SKM-1 treated with dmso at 0.1 percent for 144 hours (cell line): Measurements from ENCODE around the gene LTB.

Experiments
- DNase-seq: peaks from one replicate; lab custom pipeline; 2025; ENCODE audit not compliant: unreplicated experiment; lab: John Stamatoyannopoulos, UW

LTB gene

GRCh38 chr6:31576897-31577578 is 5.2 kb downstream of the LTB start:
- no peak for DNase-seq

DNA sequence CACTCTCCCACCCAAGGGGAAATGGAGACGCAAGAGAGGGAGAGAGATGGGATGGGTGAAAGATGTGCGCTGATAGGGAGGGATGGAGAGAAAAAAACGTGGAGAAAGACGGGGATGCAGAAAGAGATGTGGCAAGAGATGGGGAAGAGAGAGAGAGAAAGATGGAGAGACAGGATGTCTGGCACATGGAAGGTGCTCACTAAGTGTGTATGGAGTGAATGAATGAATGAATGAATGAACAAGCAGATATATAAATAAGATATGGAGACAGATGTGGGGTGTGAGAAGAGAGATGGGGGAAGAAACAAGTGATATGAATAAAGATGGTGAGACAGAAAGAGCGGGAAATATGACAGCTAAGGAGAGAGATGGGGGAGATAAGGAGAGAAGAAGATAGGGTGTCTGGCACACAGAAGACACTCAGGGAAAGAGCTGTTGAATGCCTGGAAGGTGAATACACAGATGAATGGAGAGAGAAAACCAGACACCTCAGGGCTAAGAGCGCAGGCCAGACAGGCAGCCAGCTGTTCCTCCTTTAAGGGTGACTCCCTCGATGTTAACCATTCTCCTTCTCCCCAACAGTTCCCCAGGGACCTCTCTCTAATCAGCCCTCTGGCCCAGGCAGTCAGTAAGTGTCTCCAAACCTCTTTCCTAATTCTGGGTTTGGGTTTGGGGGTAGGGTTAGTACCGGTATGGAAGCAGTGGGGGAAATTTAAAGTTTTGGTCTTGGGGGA is 6.1 kb downstream of the LTB start:
- DNase-seq, result no peak

- no peak for DNase-seq
Observed at GRCh38 chr6:31575335-31575901, 6.8 kb downstream of the LTB start, which contains the start of gene TNF. TNF (plus strand) TSS chr6:31575565; CDS start chr6:31575742, 177 bp downstream.

GRCh38 chr6:31574106-31575061 is 7.8 kb downstream of the LTB start:
- DNase-seq, result no peak

DNA sequence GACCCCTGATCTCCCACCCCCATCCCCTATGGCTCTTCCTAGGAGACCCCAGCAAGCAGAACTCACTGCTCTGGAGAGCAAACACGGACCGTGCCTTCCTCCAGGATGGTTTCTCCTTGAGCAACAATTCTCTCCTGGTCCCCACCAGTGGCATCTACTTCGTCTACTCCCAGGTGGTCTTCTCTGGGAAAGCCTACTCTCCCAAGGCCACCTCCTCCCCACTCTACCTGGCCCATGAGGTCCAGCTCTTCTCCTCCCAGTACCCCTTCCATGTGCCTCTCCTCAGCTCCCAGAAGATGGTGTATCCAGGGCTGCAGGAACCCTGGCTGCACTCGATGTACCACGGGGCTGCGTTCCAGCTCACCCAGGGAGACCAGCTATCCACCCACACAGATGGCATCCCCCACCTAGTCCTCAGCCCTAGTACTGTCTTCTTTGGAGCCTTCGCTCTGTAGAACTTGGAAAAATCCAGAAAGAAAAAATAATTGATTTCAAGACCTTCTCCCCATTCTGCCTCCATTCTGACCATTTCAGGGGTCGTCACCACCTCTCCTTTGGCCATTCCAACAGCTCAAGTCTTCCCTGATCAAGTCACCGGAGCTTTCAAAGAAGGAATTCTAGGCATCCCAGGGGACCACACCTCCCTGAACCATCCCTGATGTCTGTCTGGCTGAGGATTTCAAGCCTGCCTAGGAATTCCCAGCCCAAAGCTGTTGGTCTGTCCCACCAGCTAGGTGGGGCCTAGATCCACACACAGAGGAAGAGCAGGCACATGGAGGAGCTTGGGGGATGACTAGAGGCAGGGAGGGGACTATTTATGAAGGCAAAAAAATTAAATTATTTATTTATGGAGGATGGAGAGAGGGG is 8.8 kb downstream of the LTB start:
- DNase-seq, result no peak

DNA sequence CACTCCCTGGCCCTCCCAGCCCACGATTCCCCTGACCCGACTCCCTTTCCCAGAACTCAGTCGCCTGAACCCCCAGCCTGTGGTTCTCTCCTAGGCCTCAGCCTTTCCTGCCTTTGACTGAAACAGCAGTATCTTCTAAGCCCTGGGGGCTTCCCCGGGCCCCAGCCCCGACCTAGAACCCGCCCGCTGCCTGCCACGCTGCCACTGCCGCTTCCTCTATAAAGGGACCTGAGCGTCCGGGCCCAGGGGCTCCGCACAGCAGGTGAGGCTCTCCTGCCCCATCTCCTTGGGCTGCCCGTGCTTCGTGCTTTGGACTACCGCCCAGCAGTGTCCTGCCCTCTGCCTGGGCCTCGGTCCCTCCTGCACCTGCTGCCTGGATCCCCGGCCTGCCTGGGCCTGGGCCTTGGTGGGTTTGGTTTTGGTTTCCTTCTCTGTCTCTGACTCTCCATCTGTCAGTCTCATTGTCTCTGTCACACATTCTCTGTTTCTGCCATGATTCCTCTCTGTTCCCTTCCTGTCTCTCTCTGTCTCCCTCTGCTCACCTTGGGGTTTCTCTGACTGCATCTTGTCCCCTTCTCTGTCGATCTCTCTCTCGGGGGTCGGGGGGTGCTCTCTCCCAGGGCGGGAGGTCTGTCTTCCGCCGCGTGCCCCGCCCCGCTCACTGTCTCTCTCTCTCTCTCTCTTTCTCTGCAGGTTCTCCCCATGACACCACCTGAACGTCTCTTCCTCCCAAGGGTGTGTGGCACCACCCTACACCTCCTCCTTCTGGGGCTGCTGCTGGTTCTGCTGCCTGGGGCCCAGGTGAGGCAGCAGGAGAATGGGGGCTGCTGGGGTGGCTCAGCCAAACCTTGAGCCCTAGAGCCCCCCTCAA is 9.9 kb downstream of the LTB start, which contains the start of gene LTA:
TSS of gene LTA (plus strand) at position 249 of the 871 bp plus-strand sequence. CDS start at position 703, 454 bp downstream.
- DNase-seq, result no peak

DNA sequence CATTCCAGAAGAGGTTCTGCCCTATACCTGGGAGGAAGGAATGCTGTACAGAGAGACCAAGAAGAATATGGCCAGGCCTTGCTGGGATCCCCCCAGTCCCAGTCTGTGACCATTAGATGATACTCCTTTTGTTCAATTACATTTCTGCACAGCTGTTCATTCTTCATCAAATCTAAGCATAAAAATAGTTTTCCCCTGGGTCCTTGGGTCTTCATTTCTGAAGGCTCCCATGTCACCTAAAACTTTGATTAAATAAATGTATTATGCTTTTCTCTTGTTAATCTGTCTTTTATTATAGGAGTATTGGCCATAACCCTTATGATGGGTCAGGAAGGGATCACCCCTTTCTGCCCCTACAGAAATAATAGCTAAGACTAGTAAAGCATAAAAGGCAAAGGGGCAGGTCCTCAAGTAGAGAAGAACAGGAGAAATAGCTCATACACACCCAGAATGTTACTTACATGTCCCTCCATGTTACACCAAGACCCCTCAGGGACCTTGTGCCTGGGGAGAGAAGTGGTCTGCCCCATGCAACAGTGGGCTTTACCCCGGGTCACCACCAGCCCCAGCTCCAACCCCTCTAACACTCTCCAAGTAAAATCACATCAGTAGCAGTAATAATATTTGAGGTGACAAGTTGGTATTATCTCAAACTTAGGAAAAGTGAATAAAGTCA is 12.2 kb downstream of the LTB start:
- no peak for DNase-seq

GRCh38 chr6:31568537-31568961 is 13.7 kb downstream of the LTB start:
- DNase-seq, result no peak

DNA sequence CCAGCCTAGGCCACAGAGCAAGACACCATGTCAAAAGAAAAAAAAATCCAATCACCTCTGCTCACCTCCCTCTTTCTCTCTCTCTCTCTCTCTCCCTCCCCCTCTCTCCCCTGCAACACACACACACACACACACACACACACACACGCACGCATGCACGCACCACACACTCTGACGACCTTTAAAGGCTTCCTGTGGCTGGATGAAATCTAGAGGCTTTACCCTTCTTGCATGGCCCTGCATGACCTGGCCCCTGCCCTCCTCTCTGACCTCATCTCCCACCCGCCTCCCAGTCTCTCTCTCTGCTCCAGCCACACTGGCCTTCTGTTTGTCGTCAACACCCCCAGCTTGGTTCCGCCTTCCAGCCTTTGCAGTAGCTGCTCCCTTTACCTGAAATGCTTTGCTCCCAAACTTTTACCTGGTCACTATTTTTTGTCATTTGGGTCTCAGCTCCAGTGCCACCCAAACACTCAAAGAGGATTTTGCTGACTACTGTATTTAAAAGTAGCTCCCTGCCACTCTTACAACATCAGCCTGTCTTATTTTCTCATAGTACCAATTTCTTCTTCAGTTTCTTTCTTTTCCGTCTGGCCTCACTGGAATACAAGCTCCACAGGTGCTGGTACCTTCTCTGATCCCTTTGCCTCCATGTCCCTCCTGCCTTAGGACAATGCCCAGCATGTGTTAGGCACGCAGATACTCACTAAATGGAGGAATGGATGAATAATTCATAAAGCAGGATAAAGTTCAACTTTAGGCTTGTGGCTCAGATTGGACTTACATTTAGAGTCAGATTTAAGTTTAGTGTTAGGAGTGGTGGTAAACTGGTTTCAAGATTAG is 14.5 kb downstream of the LTB start:
- DNase-seq, result no peak

DNA sequence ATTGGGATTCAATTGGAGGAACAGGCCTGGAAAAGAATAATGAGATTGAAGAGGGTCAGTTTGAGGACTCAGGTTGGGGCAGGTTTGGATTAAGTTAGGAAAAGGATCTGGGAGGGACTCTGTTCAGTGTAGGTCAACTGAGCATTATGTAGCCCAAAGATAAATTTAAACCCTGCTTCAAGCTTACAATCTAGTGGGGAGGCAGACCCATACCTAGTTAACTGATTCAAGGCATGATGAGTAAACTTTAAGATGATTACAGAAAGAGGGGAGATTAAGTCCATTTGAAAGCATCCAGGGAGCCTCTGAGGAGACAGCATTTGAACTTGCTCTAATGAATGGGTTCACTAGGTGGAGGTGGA is 21.5 kb downstream of the LTB start:
- no peak for DNase-seq

- peak; percentile 96 for DNase-seq
Observed at GRCh38 chr6:31559958-31560696, 22.1 kb downstream of the LTB start.

DNA sequence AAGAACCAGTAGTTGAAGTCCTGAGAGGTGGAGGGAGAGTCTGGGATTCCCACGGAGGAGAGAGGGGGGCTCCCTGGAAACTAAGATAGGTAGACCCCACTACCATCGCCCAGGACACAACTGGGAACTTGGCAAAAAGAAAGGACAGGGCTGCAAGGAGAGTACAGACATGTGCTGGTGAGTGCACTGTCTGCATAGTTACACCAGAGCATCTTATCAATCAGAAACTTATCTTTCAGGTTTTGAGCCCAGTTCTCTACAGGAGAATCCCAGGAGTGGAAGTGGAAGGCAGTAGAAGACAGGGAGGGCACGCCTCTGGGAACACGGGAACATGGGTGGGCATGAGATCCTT is 22.6 kb downstream of the LTB start:
- no peak for DNase-seq

DNA sequence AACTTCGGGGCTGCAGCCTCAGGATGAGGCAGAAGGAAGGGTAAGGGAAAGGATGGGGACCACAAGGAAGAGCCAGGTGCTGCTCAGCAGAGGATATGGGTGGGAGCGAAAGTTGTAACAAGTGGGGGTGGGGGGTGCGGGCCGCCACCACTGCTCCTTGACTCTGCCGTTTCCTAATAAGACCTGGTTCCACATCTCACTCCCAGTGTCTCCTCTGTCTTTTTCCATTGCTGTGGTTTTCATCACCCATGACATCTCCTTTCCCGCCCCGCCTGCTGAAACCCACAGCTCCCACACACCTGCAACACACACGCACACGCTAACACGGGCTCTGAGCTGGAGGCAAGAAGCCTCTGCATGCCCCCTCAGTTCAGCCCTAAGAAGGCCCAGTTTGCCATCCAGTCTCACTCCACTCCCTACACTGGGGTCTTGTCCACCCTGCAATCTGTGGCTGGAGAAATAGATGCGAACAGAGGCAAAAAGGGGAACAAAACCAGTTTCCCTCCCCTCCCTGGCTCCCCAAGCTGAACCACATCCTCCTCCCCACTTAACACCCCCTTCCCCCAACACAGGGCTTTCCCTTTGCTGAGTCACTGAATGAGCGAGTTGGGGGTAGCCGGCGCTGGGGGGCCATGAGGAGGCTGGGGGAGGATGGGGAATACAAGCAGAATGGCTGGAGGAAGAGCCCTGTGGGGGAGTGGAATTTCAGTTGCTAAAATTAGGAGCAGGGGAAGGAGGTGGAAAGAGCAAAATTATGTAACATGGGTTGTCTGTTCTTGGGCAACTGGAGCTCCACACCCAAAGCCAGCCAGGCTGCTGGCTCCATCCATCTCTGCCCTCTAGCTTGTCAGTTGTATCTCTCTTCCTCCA is 23.4 kb downstream of the LTB start:
- DNase-seq, result peak; percentile 100

DNA sequence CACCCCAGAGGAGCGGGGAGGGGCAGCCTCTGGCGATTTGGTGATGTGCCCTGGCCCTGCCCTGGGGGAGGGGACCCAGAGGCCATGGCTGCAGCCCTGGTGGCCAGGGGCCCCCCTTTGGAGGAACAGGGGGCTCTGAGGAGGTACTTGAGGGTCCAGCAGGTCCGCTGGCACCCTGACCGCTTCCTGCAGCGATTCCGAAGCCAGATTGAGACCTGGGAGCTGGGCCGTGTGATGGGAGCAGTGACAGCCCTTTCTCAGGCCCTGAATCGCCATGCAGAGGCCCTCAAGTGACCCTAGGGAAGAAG is 24.0 kb downstream of the LTB start:
- no peak for DNase-seq

DNA sequence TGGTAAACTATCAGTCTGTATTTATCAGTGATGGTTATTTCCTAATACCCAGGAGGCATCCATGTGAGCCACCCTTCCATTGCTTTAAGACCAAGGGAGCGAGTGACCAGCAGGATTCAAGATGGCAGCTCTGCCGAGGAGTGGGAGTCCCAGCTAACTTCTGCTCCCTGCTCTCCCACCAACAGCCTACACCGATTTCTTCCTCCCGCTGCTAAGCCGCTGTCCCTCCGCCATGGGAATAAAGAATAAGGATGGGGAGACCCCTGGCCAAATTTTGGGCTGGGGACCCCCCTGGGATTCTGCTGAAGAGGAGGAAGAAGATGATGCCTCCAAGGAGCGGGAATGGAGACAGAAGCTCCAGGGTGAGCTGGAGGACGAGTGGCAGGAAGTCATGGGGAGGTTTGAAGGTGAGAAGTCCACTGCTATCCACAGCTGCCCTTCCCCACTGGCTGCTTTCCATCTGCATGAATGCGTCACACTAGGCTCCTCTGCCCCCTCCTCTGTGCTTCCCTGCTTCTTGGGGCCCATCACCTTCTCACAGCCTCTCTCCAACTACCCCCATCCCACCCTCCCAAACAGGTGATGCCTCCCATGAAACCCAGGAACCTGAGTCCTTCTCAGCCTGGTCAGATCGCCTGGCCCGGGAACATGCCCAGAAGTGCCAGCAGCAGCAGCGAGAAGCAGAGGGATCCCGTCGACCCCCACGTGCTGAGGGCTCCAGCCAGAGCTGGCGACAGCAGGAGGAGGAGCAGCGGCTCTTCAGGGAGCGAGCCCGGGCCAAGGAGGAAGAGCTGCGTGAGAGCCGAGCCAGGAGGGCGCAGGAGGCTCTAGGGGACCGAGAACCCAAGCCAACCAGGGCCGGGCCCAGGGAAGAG is 24.5 kb downstream of the LTB start:
- DNase-seq, result no peak
